Mesothelial cell of epicardium (in vitro differentiated cells): Measurements from ENCODE around the gene LBH. TPM values are rescaled to one million over a fixed set of nuclear protein-coding genes. Genes with fewer than 3 reads are reported as not detected.
A peak's percentile ranks its signal among the peaks of the same experiment; 100 is the strongest.

Source experiments
- DNase-seq, 2 experiments: peaks; one replicate each; pipeline ENCODE4 v3.0.0; 2021; ENCODE audit warnings: low spot score in 2 of 2; ENCODE audit not compliant: unreplicated experiment in 2 of 2
- H3K27ac Mint-ChIP-seq: 2 replicates; pipeline ENCODE4 v1.8.0; 2021; ENCODE audit warnings: mixed read lengths
- H3K27me3 Mint-ChIP-seq: 2 replicates; pipeline ENCODE4 v1.8.0; 2021; ENCODE audit warnings: low read depth, mixed read lengths
- H3K36me3 Mint-ChIP-seq: 2 replicates; pipeline ENCODE4 v1.8.0; 2021; ENCODE audit warnings: mixed read lengths
- H3K4me1 Mint-ChIP-seq: 2 replicates; pipeline ENCODE4 v1.8.0; 2021; ENCODE audit warnings: mixed read lengths
- H3K4me3 Mint-ChIP-seq: 2 replicates; pipeline ENCODE4 v1.8.0; 2021; ENCODE audit warnings: mild to moderate bottlenecking, moderate library complexity, mixed read lengths
- H3K9me3 Mint-ChIP-seq: 2 replicates; pipeline ENCODE4 v1.8.0; 2021; ENCODE audit warnings: mixed read lengths
- total RNA-seq: library from RNA; stranded (reverse); gene quantifications from 3 replicates; pipeline ENCODE4 v1.2.1, GENCODE V29; 2021
- TF ChIP-seq, protein P1 (sequence below): fragments of 200-600 bp; sonication (generic); IDR thresholded peaks from one replicate; pipeline ENCODE4 v1.5.0; 2021; ENCODE audit warnings: antibody characterized with exemption; ENCODE audit not compliant: unreplicated experiment

The LBH gene
- total RNA-seq, 1 donor from 2014 or later, result 44.5 TPM

DNA sequence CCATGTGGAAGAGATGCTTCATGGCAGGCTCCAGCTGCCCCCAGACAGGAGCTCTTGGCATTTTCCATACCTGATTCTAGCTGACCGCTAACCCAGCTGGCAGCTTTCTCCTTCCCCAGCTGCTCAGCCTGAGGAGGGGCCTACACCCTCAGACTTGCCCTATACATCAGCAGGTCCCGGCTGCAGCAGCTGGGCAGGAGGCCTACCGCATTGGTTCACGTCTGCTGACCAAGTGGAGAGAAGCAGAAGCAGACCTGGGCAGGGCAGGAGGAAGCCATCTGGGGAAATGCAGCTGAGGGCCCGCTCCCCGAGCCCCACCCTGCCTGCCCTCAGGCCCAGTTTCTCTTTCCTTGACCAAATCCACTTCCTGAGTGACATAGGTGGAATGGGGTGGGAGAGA lies 50.7 kb downstream of the LBH start:
- Mint-ChIP-seq H3K27me3 (no peaks in the 10 kb centered on the region), H3K36me3 (no peaks in the 10 kb centered on the region), H3K4me3 (no peak overlapping the region), H3K4me1 (peaks cover 13% of the 10 kb centered on the region), H3K27ac (no peak overlapping the region), H3K9me3 (no peaks in the 10 kb centered on the region)
- TF ChIP-seq, protein P1, sequence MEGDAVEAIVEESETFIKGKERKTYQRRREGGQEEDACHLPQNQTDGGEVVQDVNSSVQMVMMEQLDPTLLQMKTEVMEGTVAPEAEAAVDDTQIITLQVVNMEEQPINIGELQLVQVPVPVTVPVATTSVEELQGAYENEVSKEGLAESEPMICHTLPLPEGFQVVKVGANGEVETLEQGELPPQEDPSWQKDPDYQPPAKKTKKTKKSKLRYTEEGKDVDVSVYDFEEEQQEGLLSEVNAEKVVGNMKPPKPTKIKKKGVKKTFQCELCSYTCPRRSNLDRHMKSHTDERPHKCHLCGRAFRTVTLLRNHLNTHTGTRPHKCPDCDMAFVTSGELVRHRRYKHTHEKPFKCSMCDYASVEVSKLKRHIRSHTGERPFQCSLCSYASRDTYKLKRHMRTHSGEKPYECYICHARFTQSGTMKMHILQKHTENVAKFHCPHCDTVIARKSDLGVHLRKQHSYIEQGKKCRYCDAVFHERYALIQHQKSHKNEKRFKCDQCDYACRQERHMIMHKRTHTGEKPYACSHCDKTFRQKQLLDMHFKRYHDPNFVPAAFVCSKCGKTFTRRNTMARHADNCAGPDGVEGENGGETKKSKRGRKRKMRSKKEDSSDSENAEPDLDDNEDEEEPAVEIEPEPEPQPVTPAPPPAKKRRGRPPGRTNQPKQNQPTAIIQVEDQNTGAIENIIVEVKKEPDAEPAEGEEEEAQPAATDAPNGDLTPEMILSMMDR, result no peak
- no peak for DNase-seq

DNA sequence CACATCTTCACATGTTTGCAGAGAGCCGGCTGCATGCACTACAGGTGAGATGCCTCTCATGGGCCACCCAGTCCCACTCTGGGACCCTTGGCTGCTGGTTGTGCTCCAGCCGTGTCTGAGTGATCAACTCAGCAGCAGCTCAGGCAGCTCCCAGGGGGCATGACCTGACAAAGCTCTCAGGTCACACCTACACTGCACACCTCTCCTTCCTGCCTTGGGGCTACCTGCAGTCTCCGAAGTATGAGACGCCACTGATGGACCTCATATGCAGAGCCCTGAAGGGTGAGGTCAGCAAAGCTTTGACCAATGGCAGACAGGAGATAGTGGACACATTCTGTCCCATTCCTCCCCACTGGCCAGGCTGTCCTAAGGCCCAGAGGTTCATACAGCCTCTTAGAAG lies 51.4 kb downstream of the LBH start:
- no peaks in the 10 kb centered on the region for H3K9me3 Mint-ChIP-seq
- no peaks in the 10 kb centered on the region for H3K36me3 Mint-ChIP-seq
- H3K4me3 Mint-ChIP-seq, result no peak overlapping the region
- no peak for DNase-seq
- H3K4me1 Mint-ChIP-seq, result peaks cover 18% of the 10 kb centered on the region
- no peak overlapping the region for H3K27ac Mint-ChIP-seq
- TF ChIP-seq, protein P1, result no peak
- no peaks in the 10 kb centered on the region for H3K27me3 Mint-ChIP-seq

DNA sequence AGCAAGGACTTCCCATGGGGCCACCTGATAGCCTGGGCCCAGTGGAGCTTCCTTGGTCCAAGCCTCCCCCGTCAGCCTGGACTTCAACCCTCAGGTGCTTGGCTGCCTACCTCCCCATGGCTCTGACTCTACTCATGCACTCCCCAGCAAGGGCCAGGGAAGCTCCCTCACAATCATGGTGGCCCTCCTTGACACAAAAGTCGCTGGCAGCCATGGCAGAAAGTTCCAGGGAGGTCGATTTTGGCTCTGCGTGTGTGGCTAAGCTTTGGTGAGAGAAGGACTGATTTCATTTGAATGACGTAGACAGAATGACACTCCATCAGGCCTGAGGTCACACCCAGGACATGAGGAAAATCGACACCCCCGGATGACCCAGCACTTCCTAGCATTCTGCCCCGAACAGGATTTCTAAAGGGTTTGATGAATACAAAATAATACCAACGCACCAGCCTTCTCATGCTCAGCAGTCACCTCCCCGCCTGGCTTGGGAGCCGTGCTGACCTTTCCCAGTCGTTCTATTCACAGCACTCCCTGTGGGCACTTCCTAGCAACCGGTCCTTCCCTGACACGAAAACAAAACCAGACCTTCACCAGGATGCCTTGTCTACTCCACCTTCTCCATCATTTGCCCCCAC lies 52.7 kb downstream of the LBH start:
- Mint-ChIP-seq H3K4me3 (no peak overlapping the region), H3K27me3 (no peaks in the 10 kb centered on the region), H3K9me3 (no peaks in the 10 kb centered on the region), H3K36me3 (no peaks in the 10 kb centered on the region), H3K4me1 (peaks cover 32% of the 10 kb centered on the region), H3K27ac (no peak overlapping the region)
- TF ChIP-seq, protein P1, result no peak
- no peak for DNase-seq

DNA sequence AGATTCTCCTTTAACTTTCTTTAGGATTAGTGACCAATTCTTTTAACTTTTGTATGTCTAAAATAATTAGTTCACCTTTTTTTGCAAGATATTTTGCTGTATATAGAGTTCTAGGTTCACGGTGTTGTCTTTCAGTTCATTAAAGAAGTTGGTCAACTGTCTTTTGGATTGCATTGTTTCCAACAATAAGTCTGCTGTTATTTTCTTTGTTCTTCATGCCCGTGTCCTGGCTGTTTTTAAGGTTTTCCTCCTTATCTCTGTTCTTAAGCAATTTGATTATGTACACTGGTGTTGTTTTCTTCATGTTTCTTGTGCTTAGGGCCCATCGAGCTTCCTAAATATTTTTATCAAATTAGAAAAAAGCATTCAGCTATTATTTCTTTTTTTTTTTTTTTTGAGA lies 54.4 kb downstream of the LBH start:
- no peaks in the 10 kb centered on the region for H3K27me3 Mint-ChIP-seq

DNA sequence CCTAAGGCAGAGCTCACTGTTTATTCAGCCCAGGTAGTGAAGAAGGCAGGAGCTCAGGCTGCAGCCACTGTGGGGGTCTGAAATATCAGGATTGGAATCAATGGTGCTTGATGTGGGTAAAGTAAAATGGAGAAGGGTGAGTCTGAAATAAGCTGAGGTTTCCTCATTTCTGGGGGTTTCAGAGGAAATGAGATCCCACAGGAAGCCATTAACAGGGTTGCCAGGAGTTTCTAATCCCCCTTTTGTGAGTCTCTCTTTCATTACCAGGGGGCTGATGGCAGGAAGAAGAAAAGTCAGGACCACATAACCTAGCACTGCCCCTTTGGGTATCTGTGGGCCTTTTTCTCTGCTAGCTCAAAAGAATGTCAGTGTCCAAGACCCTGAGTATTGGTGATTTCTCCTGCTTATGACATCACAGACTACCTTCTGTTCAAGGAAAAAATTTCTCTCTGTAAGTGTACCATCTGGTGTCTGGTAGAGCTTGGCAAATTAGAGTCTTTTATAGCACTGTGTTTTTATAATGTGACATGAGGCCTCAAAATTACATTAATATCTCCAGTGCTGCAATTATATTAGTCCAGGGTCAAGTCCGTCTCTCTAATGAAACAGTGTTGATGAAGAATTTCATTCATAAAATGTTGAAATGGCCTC lies 56.0 kb downstream of the LBH start:
- Mint-ChIP-seq H3K4me1 (peaks cover 33% of the 10 kb centered on the region), H3K9me3 (no peaks in the 10 kb centered on the region), H3K27ac (peak overlapping the region; percentile 20), H3K36me3 (no peaks in the 10 kb centered on the region), H3K4me3 (no peak overlapping the region), H3K27me3 (no peaks in the 10 kb centered on the region)
- DNase-seq, result no peak
- TF ChIP-seq, protein P1, result no peak

More for the DNA sequence above, 54.4 kb downstream of the LBH start:
- H3K36me3 Mint-ChIP-seq, result no peaks in the 10 kb centered on the region
- H3K9me3 Mint-ChIP-seq, result no peaks in the 10 kb centered on the region
- H3K27ac Mint-ChIP-seq, result no peak overlapping the region
- H3K4me1 Mint-ChIP-seq, result peaks cover 40% of the 10 kb centered on the region
- no peak overlapping the region for H3K4me3 Mint-ChIP-seq
- TF ChIP-seq, protein P1, result no peak
- DNase-seq, result no peak
